ENCODE measurements around the gene CFAP57.

The CFAP57 gene

GRCh38 chr1:43277116-43277876 is 105.2 kb downstream of the CFAP57 start:
- no peak for DNase-seq (ENCODE audit: low spot score)

GRCh38 chr1:43279161-43279560 is 107.0 kb downstream of the CFAP57 start:
- DNase-seq (ENCODE audit: low spot score), result no peak

GRCh38 chr1:43279666-43280065 is 107.5 kb downstream of the CFAP57 start:
- no peak for DNase-seq (ENCODE audit: low spot score)

GRCh38 chr1:43280692-43281091 is 108.6 kb downstream of the CFAP57 start:
- no peak for DNase-seq (ENCODE audit: low spot score)

GRCh38 chr1:43282220-43283195 is 110.4 kb downstream of the CFAP57 start:
- no peak for DNase-seq (ENCODE audit: low spot score)

GRCh38 chr1:43284065-43284464 is 111.9 kb downstream of the CFAP57 start:
- DNase-seq (ENCODE audit: low spot score), result no peak

- no peak for DNase-seq (ENCODE audit: low spot score)
These were observed 112.5 kb downstream of the CFAP57 start for GRCh38 chr1:43284546-43285110.

GRCh38 chr1:43285269-43285990 is 113.3 kb downstream of the CFAP57 start, which contains the start of gene C1orf210:
C1orf210 (minus strand) TSS chr1:43285581; CDS start chr1:43283270, 2,311 bp downstream.
- no peak for DNase-seq (ENCODE audit: low spot score)

GRCh38 chr1:43286115-43286514 is 114.0 kb downstream of the CFAP57 start:
- DNase-seq (ENCODE audit: low spot score), result no peak

- no peak for DNase-seq (ENCODE audit: low spot score)
These were observed 114.4 kb downstream of the CFAP57 start for GRCh38 chr1:43286533-43286932.

- no peak for DNase-seq (ENCODE audit: low spot score)
These were observed 116.1 kb downstream of the CFAP57 start for GRCh38 chr1:43288058-43288784.

GRCh38 chr1:43288785-43289706 is 116.9 kb downstream of the CFAP57 start:
- DNase-seq (ENCODE audit: low spot score), result no peak

- no peak for DNase-seq (ENCODE audit: low spot score)
These were observed 120.1 kb downstream of the CFAP57 start for GRCh38 chr1:43292216-43292615.

GRCh38 chr1:43292679-43293078 is 120.5 kb downstream of the CFAP57 start:
- no peak for DNase-seq (ENCODE audit: low spot score)

GRCh38 chr1:43293176-43293575 is 121.0 kb downstream of the CFAP57 start:
- DNase-seq (ENCODE audit: low spot score), result no peak

- DNase-seq (ENCODE audit: low spot score), result no peak
These were observed 122.0 kb downstream of the CFAP57 start for GRCh38 chr1:43293896-43294760.

- DNase-seq (ENCODE audit: low spot score), result no peak
These were observed 122.6 kb downstream of the CFAP57 start for GRCh38 chr1:43294761-43295160.

- no peak for DNase-seq (ENCODE audit: low spot score)
These were observed 124.1 kb downstream of the CFAP57 start for GRCh38 chr1:43296207-43296606.

GRCh38 chr1:43298055-43298454 is 125.9 kb downstream of the CFAP57 start:
- DNase-seq (ENCODE audit: low spot score), result no peak

All from hematopoietic multipotent progenitor cell treated with erythropoietin and hydrocortisone succinate and interleukin-3 and kit ligand, for 17 days (in vitro differentiated cells).